Ovary (tissue), 3 donors: ENCODE data around the gene PID1.

ENCODE experiments used
- CTCF ChIP-seq, 3 donors: fragments of 450-650 bp in 2 of 3; fragments of 200-600 bp in 1 of 3; IDR thresholded peaks; one replicate each; pipeline versions ENCODE4 v1.5.1 to v1.8.0; 2016 to 2022; ENCODE audit warnings: antibody characterized with exemption in 3 of 3, mild to moderate bottlenecking in 1 of 3
- EP300 ChIP-seq: sonication (generic); formaldehyde crosslinking; IDR thresholded peaks from one replicate; pipeline ENCODE4 v1.6.1; 2017; ENCODE audit warnings: antibody characterized with exemption
- POLR2A ChIP-seq: fragments of 450-650 bp; IDR thresholded peaks from one replicate; pipeline ENCODE4 v1.6.1; 2017; ENCODE audit warnings: antibody characterized with exemption, mild to moderate bottlenecking, moderate library complexity
- donor health status: DM: no; HTN: no; CAD: no.

- TF ChIP-seq CTCF (IDR thresholded peaks at IDR 0.05) (no peak), POLR2A (no peak), EP300 (no peak)
Measured at GRCh38 chr2:229080172-229080571, 190.9 kb downstream of the PID1 start.
